ENCODE results near the gene MPO. TPM values are rescaled to one million over a fixed set of nuclear protein-coding genes. Genes with fewer than 3 reads are reported as not detected.

MPO gene
- polyA plus RNA-seq (2013, experiment 1 of 4), result not detected
- polyA plus RNA-seq (2013, experiment 2 of 4), result not detected
- not detected for polyA plus RNA-seq (2013, experiment 3 of 4)
- polyA plus RNA-seq (2013, experiment 4 of 4), result not detected

DNA sequence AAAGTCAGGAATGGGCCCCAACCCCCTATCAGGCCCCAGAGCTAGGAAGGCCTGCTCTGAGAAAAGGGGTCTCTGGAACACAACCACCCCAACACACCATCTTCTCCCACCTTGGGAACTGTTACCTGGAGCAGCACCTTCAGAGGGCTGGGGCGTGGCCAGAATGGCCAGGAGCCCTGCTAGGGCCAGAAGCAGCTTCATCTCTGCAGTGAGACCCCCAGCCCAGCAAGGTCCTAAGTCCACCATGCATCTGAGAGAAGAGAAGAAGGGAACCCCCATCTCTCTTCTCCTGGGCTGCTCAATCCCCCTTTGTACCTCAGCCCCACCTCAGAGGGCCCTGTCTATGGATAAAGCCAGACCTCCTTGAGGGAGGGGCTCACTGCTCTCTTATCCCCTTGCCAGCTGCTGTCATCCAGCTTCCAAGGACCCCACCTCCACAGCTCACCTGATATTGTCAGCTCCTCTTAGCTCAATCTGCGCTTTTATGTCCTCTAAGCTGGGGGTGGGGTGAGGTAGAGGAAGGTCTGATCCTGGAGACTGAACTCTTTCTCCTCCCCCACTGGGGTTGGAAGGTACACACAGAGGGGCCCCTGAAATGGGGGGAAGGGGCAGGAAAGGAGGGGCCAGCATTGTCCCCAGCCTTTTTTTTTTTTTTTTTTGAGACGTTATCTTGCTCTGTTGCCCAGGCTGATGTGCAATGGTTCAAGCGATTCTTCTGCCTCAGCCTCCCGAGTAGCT is at the start of gene MPO:
Gene MPO (minus strand): TSS at position 456 of the 738 bp plus-strand sequence. CDS start 177 bp downstream, at position 279.
- Histone ChIP-seq H3K27ac (ENCODE audit: insufficient read depth, low read depth, low read length, poor library complexity, severe bottlenecking) (no peak within 1 kb of the TSS), H3K9me3 (ENCODE audit: control insufficient read depth, low read length) (no peaks in the 10 kb centered on the region)
- WGBS, 2 experiments, result 90 to 96% methylated on average over 3 to 5 of the region's 5 CpGs

DNA sequence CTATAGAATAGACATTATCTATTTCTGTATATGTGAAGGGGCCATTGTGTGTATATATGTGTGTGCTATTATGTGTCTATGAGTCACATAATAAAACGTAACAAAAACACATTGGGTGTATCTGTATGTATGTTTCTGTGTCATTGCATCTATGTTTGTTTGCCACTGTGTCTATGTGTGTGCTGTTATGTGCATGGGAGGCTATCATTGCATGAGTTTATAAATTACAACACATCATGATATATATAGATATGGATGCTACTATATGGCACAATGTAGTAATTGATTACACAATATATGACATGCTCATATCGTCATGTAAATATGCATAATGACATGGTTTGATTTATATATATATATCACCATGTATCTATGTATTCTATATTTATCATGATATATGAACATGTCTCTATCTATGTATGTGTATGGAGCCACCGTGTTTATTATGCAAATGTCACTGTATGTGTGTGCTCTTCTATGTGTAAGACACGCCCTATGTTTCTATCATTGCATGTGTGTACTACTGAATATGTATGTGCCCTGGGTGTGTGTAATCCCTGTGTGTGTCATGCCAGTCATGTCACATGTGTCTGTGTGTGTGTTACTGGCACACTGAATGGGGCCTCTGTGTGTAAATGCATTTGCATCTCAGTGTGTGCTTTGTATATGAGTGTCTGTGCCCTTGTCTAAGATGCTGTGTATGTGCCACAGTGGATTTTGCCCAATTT is 49.2 kb upstream of the MPO start:
- Histone ChIP-seq H3K4me1 (ENCODE audit: control insufficient read depth, insufficient read depth, low read length) (peaks cover 30% of the 10 kb centered on the region), H3K9me3 (ENCODE audit: control insufficient read depth, low read length) (no peaks in the 10 kb centered on the region), H3K4me3 (ENCODE audit: insufficient read depth, low read depth, low read length) (no peak overlapping the region), H3K36me3 (ENCODE audit: control insufficient read depth, insufficient read depth, low read length) (no peaks in the 10 kb centered on the region), H3K27me3 (ENCODE audit: control insufficient read depth, insufficient read depth, low read length, poor library complexity, severe bottlenecking) (no peaks in the 10 kb centered on the region), H3K27ac (ENCODE audit: insufficient read depth, low read depth, low read length, poor library complexity, severe bottlenecking) (no peak overlapping the region)
- WGBS, 2 experiments, result 96% methylated on average over 3 of the region's 4 CpGs

More for the DNA sequence above, at the start of gene MPO:
- Histone ChIP-seq H3K36me3 (ENCODE audit: control insufficient read depth, insufficient read depth, low read length) (no peaks in the 10 kb centered on the region), H3K4me1 (ENCODE audit: control insufficient read depth, insufficient read depth, low read length) (peaks cover 4% of the 10 kb centered on the region), H3K4me3 (ENCODE audit: insufficient read depth, low read depth, low read length) (no peak within 1 kb of the TSS), H3K27me3 (ENCODE audit: control insufficient read depth, insufficient read depth, low read length, poor library complexity, severe bottlenecking) (no peaks in the 10 kb centered on the region)

DNA sequence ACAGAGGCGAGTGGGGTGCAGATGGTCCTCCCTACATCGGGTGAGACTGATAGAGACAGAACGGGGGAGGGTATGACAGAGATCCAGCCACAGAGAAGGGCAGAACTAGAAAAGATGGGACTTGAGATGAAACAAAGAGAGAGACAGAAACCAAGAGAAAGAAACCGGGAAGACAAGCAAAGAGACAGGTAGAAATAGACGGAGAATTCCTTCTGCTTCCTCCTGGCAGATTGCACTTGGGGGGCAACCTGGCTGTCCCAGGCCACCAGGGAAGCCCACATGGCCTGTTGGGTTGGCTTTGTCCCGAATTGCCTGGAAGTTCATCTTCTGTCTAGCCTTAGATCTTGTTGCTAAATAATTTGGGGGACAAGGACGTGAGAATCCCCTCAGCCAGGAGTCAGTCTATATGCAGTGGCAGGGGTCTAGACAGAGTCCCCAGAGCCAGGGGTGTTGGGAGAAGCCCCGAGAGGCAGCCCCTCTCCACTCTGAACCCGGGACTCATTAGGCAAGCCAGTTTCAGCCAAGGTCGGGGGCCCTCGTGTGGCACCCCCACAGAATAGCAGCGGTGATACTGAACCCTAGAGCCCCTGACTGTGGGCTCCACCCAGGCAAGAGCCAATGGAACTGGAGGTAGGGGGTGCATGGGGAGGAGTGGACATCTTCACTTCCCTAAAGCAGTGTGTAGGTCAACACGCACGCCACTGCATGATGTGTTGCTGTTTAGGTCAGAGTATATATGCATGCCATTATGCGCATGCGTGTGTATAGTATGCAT is 48.5 kb upstream of the MPO start:
- H3K27me3 ChIP-seq (ENCODE audit: control insufficient read depth, insufficient read depth, low read length, poor library complexity, severe bottlenecking), result no peaks in the 10 kb centered on the region
- 66 to 68% methylated on average over 16 of the region's 16 CpGs for WGBS, 2 experiments
- no peaks in the 10 kb centered on the region for H3K9me3 ChIP-seq (ENCODE audit: control insufficient read depth, low read length)
- no peaks in the 10 kb centered on the region for H3K36me3 ChIP-seq (ENCODE audit: control insufficient read depth, insufficient read depth, low read length)
- H3K4me1 ChIP-seq (ENCODE audit: control insufficient read depth, insufficient read depth, low read length), result peaks cover 35% of the 10 kb centered on the region
- H3K27ac ChIP-seq (ENCODE audit: insufficient read depth, low read depth, low read length, poor library complexity, severe bottlenecking), result peak overlapping the region; percentile 47
- peak overlapping the region; percentile 20 for H3K4me3 ChIP-seq (ENCODE audit: insufficient read depth, low read depth, low read length)

- WGBS, 2 experiments, result 49 to 52% methylated on average over 21 to 23 of the region's 23 CpGs
- Histone ChIP-seq H3K9me3 (ENCODE audit: control insufficient read depth, low read length) (no peaks in the 10 kb centered on the region), H3K27me3 (ENCODE audit: control insufficient read depth, insufficient read depth, low read length, poor library complexity, severe bottlenecking) (peaks cover 5% of the 10 kb centered on the region), H3K36me3 (ENCODE audit: control insufficient read depth, insufficient read depth, low read length) (no peaks in the 10 kb centered on the region), H3K27ac (ENCODE audit: insufficient read depth, low read depth, low read length, poor library complexity, severe bottlenecking) (peak within 1 kb of the TSS; percentile 47), H3K4me3 (ENCODE audit: insufficient read depth, low read depth, low read length) (peak within 1 kb of the TSS; percentile 20), H3K4me1 (ENCODE audit: control insufficient read depth, insufficient read depth, low read length) (peaks cover 43% of the 10 kb centered on the region)
Observed at GRCh38 chr17:58328195-58329034, 47.7 kb upstream of the MPO start, which contains the start of gene TSPOAP1. Gene TSPOAP1 (minus strand): TSS chr17:58328795. CDS start chr17:58327920, 875 bp downstream.

GRCh38 chr17:58327363-58328194 is 46.8 kb upstream of the MPO start:
- 90 to 92% methylated on average over 19 of the region's 19 CpGs for WGBS, 2 experiments
- H3K4me1 ChIP-seq (ENCODE audit: control insufficient read depth, insufficient read depth, low read length), result peaks cover 45% of the 10 kb centered on the region
- H3K36me3 ChIP-seq (ENCODE audit: control insufficient read depth, insufficient read depth, low read length), result no peaks in the 10 kb centered on the region
- H3K9me3 ChIP-seq (ENCODE audit: control insufficient read depth, low read length), result no peaks in the 10 kb centered on the region
- no peak overlapping the region for H3K4me3 ChIP-seq (ENCODE audit: insufficient read depth, low read depth, low read length)
- H3K27ac ChIP-seq (ENCODE audit: insufficient read depth, low read depth, low read length, poor library complexity, severe bottlenecking), result no peak overlapping the region
- H3K27me3 ChIP-seq (ENCODE audit: control insufficient read depth, insufficient read depth, low read length, poor library complexity, severe bottlenecking), result peaks cover 8% of the 10 kb centered on the region

DNA sequence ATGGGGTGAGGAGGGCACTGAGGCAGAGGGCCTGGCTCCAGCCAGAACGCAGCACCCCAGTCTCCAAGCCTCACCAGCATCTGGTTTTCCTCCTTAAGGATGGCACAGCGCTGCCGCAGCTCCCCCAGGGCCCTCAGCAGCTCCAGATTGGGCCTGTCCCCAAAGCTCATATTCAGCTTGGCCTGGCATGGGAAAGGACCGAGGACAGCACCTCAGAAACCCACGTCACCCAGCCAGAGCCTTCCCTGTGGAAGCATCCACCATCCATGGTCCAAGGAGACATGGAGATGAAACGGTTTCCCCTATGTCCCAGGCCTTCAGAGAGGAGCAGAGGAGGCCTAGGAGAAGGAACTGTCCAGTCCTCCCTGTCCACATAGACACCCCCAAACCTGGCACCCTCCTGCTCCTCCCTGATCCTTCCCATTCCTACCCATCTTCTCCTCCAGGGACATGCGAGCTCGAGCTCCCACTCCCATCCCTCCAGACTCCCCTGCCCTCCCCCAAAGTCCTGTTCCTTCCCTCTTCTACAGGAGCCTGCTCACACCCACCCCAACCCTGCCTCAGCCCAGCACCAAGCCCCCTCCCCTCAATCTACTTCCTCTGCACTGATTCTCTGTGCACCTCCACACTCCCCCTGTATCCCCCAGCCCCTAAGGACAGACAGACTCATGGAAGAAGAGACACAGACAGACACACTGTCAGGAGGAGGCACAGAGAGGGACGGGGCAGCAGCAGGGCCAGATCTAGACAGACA is 46.1 kb upstream of the MPO start:
- no peak overlapping the region for H3K27ac ChIP-seq (ENCODE audit: insufficient read depth, low read depth, low read length, poor library complexity, severe bottlenecking)
- H3K27me3 ChIP-seq (ENCODE audit: control insufficient read depth, insufficient read depth, low read length, poor library complexity, severe bottlenecking), result peaks cover 8% of the 10 kb centered on the region
- H3K4me3 ChIP-seq (ENCODE audit: insufficient read depth, low read depth, low read length), result no peak overlapping the region
- 89 to 93% methylated on average over 9 of the region's 9 CpGs for WGBS, 2 experiments
- no peaks in the 10 kb centered on the region for H3K36me3 ChIP-seq (ENCODE audit: control insufficient read depth, insufficient read depth, low read length)
- no peaks in the 10 kb centered on the region for H3K9me3 ChIP-seq (ENCODE audit: control insufficient read depth, low read length)
- H3K4me1 ChIP-seq (ENCODE audit: control insufficient read depth, insufficient read depth, low read length), result peaks cover 45% of the 10 kb centered on the region

DNA sequence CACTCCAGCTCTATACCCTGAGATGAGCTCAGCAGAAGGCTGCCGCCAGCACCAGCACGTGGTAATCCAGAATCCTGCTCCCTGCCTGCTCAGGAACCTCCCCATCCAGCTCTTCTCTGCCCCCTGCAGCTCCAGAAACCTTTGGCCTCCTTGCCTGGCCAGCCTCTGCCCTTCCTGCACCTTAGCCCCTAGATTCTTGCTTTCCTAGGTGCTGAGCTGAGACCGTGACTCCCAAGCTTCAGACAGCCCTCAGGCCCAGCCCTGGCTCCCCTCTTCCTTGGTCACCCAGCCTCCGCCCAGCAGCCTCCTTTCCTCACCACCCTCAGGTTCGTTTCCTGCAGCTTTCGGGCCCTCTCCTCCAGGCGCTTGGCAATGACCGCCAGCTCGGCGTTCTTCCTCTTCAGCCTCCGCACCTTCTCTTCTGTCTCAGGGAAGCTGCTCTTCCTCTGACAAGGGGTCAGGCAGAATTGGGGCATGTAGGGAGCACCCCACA is 45.3 kb upstream of the MPO start:
- Histone ChIP-seq H3K27me3 (ENCODE audit: control insufficient read depth, insufficient read depth, low read length, poor library complexity, severe bottlenecking) (peaks cover 8% of the 10 kb centered on the region), H3K4me3 (ENCODE audit: insufficient read depth, low read depth, low read length) (no peak overlapping the region), H3K36me3 (ENCODE audit: control insufficient read depth, insufficient read depth, low read length) (no peaks in the 10 kb centered on the region), H3K9me3 (ENCODE audit: control insufficient read depth, low read length) (no peaks in the 10 kb centered on the region), H3K4me1 (ENCODE audit: control insufficient read depth, insufficient read depth, low read length) (peaks cover 42% of the 10 kb centered on the region), H3K27ac (ENCODE audit: insufficient read depth, low read depth, low read length, poor library complexity, severe bottlenecking) (no peak overlapping the region)
- 84 to 89% methylated on average over 11 of the region's 11 CpGs for WGBS, 2 experiments

DNA sequence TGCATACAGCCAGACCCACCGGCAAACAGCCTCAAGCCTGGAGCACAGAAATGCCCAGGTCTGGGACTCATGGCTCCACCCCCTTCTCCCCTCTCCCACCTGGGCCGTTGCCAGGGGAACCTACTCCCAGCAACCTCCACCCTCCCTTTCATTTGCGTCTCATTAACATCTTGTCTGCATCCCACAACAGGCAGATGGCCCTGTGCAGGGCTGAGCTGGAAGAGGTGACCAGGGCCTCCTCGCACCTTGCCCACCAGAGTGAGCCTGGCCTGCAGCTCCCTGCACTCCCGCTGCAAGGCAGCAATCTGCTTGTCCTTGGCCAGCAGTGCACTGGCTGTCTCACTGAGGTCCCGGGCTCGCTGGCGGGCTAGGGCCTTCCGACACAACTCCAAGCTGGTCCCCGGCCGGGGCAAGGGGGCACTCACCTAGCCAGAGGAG is 44.6 kb upstream of the MPO start:
- Histone ChIP-seq H3K27ac (ENCODE audit: insufficient read depth, low read depth, low read length, poor library complexity, severe bottlenecking) (no peak overlapping the region), H3K9me3 (ENCODE audit: control insufficient read depth, low read length) (no peaks in the 10 kb centered on the region), H3K4me3 (ENCODE audit: insufficient read depth, low read depth, low read length) (no peak overlapping the region), H3K27me3 (ENCODE audit: control insufficient read depth, insufficient read depth, low read length, poor library complexity, severe bottlenecking) (peaks cover 8% of the 10 kb centered on the region), H3K4me1 (ENCODE audit: control insufficient read depth, insufficient read depth, low read length) (peaks cover 42% of the 10 kb centered on the region), H3K36me3 (ENCODE audit: control insufficient read depth, insufficient read depth, low read length) (no peaks in the 10 kb centered on the region)
- 76 to 79% methylated on average over 11 of the region's 11 CpGs for WGBS, 2 experiments

Measured in ectodermal cell (in vitro differentiated cells).